Body of pancreas (tissue), 4 donors: ENCODE results near the gene SRSF5.
"Not testable (repeated sequence)": the region's sequence is repeated elsewhere in the genome, so short reads cannot be mapped to it uniquely, and the experiment has no call there.

ENCODE experiments used
- POLR2A ChIP-seq, 3 donors: fragments of 450-650 bp; IDR thresholded peaks; one replicate each; pipeline ENCODE4 v1.6.1; 2016; ENCODE audit warnings: antibody characterized with exemption in 3 of 3, mild to moderate bottlenecking in 2 of 3
- TF ChIP-seq, protein P1 (sequence below), 7 experiments: fragments of 450-650 bp in 4 of 7; fragments of 200-600 bp in 3 of 7; sonication (generic) in 3 of 7; IDR thresholded peaks; one replicate each; pipeline ENCODE4 v1.5.1; 2016 to 2019; ENCODE audit warnings: antibody characterized with exemption in 7 of 7

DNA sequence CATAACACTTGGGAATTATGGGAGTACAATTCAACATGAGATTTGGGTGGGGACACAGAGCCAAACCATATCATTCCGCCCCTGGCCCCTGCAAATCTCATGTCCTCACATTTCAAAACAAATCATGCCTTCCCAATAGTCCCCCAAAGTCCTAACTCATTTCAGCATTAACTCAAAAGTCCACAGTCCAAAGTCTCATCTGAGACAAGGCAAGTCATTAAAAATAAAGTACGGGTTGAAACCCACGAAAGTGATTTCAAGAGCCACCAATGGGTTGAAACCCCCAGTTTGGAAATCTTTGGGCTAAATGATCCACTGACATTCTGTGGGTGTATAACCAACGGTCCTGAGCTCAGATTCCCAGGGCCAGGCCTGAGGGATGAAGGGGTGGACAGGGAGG lies 30.5 kb upstream of the SRSF5 start:
- TF ChIP-seq, protein P1, sequence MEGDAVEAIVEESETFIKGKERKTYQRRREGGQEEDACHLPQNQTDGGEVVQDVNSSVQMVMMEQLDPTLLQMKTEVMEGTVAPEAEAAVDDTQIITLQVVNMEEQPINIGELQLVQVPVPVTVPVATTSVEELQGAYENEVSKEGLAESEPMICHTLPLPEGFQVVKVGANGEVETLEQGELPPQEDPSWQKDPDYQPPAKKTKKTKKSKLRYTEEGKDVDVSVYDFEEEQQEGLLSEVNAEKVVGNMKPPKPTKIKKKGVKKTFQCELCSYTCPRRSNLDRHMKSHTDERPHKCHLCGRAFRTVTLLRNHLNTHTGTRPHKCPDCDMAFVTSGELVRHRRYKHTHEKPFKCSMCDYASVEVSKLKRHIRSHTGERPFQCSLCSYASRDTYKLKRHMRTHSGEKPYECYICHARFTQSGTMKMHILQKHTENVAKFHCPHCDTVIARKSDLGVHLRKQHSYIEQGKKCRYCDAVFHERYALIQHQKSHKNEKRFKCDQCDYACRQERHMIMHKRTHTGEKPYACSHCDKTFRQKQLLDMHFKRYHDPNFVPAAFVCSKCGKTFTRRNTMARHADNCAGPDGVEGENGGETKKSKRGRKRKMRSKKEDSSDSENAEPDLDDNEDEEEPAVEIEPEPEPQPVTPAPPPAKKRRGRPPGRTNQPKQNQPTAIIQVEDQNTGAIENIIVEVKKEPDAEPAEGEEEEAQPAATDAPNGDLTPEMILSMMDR (IDR thresholded peaks at IDR 0.05) = not testable (repeated sequence)
- not testable (repeated sequence) for TF ChIP-seq POLR2A (IDR thresholded peaks at IDR 0.05)
